Activated CD4-positive, alpha-beta T cell treated with anti-CD3 and anti-CD28 coated beads, Interleukin-2, amount 50 U/mL, for 24 hours (primary cell): ENCODE results near the gene SH3BP5.

ENCODE experiments used
- DNase-seq, 2 donors: peaks; one replicate each; pipeline ENCODE4 v3.0.0-alpha.2; 2020; ENCODE audit warnings: low read depth in 1 of 2, low spot score in 1 of 2

Gene SH3BP5

DNA sequence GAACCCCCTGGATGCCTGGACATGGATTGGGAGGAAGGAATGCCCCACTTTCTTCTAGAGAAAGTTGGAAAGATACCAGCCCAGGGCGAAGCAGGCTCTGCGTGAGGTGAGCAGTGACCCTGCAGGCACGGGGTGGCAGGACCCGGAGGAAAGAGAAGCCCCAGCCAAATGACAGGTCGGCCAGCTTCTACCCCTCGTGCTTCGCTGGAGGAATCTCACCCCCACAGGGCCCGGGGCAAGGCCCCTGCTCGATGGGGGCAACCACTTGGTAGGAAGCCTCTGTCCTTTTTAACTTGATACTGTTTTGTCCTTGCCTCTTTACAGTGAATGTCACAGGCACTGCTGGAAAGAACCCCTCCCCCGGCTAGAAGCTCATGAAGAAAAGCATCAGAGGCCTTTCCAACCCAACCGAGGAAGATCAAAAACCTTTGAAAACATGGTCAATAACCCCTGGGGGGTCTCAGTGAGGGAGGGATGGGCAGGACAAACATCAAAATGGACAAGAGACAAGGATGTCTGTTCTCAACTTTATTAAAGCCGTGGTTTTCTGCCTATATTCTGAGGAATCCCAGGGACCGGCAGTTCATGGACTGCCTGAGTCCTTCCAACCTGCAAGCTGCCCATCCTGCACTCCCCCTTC, 54.4 kb downstream of the SH3BP5 start:
- DNase-seq: no peak

DNA sequence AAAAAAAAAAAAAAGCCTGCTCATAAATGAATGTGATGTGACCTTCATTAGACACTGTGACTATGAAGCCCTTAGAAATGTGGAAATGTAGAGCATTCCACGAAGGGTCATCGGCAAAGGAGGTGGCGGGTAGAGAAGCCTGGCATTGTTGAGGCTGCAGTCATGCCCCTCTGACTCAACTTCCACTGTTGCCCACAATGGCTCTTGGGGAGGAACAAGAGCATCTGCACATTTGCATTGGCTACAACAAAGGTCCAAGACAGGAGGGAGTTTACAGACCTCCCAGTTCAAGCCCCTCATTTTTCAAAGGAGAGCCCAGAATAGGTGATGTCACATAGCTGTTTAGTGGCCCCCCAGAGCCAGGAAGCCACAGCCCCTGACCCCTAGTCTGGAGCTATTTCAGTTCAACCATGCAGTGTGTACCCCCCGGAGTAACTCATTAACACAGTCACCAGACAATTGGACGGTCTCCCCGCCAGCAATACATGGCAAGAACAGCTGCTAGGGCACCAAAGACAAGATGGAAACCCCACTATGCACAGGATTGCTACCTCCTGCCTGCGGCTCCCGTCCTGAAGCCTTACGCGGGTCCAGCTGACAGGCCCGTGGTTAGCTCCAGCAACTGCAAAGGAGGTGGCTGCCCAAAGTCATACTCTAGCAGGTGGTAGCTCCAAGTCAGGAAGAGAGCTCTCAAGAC, 56.2 kb downstream of the SH3BP5 start:
- DNase-seq: no peak

DNA sequence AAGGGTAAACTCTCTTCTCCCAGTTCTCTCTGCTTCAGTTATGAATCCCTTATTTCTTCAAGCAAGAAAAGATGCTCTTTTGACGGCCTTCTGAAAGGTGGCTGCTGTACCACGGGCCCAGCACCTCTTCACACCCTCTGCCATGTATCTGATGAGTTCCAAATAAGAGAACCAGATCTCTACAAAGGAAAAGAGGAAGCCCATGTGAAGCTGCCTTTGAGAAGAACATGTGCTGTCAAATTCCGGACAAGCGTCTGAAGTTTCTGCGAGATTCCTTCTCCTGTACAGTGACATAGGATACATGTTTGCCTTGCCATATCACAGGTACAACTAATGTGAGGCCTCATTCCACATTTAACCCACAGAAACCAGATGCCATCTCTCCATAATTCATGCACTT, 59.2 kb downstream of the SH3BP5 start:
- DNase-seq: no peak

DNA sequence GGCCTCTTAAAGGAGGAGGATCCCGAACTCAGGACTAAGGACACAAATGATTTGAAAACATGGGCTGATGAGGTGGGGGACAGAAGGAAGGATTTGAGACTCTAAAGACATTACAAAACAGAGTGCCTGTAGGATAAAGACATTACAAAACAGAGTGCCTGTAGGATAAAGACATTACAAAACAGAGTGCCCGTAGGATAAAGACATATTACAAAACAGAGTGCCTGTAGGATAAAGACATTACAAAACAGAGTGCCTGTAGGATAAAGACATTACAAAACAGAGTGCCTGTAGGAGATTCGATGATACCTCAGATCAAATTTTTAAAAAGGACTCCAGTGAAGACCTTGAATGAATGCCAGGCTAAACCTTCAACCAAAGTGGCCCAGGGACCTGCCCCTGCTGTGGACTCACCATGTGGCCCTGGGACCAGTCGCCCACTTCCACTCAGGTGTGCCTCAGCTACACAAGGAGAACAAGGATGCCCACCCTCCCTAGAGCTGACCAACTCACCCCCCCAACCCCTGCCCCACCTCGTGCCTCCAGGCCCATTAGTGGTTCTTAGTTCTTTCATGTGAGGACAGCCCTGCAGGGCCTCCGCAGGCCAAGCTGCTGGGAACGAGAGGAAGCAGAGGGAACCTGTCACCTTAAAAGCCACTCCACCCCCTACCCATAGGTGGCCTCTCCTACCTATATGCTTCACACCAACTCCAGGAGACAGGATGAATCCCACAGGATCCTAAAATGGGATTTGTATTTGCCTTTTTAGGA, 59.8 kb downstream of the SH3BP5 start:
- DNase-seq: no peak

DNA sequence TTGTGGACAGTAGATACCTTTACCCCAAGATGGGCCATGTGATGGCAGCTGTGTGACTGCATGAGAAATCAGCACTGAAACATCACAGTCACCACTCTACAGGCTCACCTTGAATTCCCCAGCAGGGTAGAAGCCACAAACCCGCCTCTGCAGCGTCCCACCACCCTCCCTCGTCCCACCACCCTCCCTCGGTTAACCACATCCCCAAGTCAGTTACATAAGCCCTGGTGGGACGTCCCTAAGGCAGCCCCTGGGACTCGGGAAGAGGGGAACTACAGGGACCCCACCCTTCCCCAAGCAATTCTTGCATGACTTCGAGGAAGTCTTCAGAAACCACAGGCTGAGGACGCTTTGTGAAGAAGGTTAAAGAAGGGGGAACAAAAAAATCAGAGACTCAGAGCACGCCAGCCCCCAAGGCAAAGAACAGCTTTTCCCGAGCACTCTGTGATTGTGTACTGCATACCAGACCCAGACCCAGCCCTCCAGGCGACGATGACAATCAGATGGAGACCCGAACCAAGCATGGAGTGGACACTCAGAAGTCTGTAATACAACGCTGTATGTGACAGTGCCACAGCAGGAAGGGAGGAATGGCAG, 60.5 kb downstream of the SH3BP5 start:
- peak; percentile 53 to 70 for DNase-seq

DNA sequence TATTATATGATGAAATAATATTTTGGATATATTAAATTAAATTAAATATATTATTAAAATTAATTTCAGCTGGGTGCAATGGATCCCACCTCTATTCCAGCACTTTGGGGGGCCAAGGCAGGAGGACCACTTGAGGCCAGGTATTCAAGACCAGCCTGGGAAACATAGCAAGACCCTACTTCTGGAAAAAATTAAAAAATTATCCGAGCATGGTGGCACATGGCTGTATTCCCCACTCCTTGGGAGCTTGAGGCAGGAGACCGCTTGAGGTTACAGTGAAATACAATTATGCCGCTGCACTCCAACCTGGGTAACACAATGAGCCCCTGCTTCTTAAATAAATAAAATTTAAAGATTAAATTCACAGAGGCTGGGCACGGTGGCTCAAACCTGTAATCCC, 61.4 kb downstream of the SH3BP5 start:
- DNase-seq: no peak

DNA sequence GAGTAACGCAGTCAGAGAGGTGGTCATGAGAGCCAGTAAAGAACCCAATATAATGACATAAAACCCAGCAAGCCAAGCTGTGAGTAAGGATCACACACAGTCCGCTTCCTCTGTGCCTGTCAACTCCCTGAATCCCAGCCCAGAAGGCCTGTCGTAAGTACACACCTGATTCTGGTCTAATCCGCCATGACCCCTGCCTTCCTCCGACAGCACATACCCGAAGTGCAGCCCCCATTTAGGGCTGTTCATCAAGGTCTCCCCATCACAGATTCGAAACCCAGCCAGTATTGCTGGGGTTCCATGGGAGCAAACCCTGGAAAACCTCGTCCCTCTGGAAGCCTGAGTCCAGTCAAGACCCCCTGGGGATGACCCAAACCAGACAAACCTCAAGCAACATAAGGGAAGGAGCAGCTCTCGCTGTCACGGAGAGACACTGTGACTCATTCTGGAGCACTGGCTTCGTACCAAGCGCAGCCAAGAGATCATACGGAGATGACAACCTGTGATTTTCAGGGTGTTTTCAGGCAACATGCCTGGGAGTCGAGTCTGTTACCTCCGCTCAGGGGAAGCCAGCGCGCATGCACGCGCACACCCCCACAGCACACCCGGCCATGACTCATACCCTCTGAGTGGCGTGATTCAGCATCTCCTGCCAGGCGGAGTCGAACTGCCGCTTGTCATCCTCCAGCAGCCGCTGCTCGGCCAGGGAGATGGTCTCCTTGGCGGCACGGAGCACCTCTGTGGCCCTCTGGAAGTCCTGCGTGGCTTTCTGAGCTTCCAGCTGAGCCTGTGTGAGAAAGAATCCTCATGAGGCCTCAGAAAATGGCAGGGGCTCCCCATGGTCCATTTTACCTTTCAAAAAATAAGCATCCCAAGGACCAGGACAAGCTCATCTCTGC, 63.0 kb downstream of the SH3BP5 start:
- DNase-seq: peak; percentile 66 to 86

DNA sequence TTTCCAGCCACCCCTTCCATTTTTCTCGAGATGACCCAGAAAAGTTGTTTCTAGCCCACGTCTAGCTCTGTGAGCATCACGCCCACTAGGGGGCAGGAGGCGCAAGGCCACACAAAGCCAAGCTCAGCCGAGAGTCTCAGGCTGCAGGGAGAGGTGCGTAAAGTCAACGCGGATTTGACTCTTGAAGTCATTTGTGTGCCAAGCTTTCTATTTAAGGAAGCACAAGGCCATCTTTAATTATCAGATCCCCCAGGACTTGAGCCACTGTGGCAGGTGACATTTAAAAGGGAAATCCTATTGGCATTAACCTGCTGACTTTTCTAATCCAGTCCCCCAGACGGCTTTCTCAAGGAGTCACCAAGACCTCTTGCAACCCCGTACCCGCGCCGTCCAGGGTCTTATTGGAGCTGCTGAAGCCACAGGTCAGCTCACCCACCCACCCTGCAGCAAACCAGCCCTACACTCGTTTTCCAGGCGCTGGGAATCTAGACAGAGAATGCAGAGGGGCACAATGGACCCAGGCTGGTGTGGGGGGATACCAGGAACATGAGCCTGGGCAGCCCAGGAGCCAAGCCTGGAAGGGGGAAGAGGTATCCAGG, 64.3 kb downstream of the SH3BP5 start:
- DNase-seq: peak; percentile 65 to 83

DNA sequence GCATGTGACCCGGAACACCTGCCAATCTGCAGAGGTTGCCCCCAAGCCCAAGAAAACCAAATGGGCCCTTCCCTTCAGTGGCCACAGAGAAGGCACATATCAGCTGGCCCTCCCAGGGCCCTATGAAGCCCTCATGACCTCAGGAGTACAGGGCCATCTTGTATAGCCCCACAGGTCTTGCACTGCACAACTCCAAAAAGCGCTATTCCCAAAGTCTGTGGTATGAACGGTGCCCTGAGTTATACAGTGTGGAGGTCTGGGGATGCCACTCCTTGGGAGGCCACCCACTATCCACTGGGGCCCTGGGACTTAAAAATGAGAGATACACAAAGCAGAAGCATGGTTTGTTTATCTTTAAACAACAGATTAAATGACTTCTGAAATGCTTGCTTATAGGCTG, 64.9 kb downstream of the SH3BP5 start:
- no peak for DNase-seq

DNA sequence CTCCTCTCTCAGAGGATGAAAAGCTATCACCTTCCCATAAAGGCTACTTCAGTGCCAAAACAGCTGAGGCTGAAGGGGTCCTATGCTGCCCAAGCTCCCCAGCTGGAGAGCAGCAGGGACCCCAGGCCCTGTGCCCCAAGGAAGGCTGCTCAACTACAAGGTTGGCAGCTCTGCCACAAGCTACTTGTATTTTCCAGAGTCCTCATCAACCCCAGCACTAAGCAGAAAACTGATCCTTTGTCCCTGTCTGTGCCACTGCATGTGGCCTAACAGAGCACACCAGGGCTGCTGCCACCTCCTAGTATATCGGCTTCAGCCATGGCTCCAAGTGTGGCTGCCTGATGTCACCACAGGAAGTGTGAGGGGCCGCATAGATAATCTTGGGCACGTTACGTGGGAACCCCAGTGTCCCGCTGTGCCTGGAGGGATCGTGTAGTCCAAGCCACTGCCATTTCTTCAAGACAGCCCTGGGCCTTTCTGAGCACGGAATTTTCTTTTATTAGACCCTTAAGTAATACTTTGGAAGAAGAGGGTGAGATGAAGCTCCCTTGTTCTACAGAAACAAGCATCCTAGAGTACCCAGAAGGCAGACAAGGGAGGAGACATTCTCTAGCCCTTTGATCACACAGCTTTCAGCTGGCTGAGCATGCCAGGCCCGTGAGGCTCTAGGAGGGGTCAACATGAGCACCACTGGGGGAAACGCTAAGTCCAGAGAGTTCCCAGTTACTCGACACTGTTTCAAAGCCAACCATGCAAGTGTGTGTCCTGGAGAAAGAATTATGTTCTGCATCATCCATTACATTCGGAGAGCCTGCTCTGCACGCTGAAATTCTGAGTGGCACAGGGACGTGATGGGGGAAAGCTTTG, 65.6 kb downstream of the SH3BP5 start:
- DNase-seq: no peak

DNA sequence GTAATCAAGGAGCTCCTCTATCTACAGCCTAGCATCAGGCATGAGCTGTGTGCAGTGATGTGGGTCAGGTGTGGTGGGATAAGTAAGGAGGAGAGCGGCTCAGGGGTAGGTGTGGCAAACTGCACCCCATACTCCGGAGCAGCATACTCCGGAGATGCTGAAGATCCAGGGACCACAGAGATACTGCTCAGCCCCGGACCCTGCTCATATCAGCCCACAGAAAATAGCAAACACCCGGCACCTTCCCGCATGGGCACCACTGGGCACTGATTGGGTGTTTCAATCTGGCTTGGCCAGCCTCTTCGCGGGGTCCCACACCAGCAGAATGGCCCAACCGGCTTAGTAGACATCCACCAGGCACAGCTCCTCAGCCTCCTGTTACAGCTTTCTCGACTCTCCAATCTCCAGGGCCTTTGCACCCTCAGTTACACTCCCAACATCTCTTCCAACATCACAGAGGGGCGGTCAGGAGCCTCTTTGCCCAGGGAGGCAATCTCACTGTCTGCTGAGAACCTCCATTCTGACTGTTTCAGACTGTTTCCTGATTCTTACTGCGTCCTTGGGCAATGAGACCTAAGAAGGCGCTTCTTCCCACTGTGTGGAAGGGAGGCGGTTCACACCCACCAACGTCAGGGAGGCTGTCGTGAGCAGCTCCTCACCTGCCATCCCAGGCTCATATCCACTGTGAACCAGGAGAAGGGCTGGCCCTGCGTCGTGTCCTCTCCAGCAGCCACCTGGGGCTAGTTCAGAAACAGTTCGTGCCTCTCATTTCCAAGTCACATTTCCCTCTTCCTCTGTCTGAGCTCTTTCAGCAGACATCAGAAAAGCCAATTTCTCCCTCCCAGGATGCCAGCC, 66.5 kb downstream of the SH3BP5 start:
- DNase-seq: no peak

DNA sequence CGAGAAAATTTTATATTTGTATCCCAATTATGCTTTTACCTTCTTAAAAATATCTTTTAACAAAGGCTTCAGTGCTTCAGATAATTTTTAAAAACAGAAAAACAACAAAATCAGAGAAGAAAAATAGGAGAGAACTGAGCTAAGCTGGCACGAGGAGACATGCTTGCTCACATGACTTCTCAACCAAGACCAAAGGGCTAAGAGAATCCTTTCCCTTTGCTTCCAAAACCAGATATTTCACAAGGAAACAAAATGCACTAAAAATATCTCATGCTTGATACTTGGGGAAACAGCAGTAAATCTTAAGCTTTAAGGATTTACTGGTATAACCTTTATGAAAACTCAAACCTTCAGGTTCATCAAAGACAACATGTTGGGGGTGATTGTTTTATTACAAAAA, 67.9 kb downstream of the SH3BP5 start:
- DNase-seq: no peak

DNA sequence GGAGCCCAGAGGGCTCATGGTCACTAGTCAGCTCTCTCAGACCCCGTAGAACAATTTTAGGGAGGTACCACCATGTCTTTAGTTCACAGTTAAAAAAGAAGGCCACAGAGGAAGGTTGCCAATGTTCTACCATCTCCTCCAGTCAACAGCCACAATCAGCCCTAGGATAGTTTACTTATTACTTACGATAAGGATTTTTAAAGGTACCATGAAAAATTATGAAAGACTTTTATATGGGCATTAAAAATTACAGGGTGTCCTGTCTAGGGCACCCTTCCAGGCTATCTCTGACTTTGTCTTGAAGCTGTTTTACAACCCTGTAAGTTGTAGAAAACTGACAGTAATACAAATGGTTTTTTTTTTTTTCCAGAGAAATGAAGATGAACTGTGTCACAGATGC, 68.5 kb downstream of the SH3BP5 start:
- no peak for DNase-seq

DNA sequence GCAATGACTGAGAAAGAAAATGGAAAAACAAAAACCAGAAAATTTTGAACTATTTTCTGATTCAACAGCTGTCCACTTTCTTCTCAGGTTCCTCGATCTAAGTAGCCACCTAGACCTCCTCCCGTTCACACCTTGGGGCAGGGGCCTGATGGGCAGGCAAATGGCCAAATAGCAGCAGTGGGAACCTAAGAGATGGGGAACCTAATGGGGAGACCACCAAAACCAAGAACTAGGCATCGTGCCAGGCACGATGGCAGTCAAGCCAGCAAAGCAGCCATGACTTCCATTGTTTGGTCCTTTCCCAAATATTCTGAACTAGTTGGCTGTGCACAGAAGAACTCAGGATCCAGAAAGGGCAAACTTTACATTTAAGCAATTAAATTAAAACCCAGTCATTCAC, 69.3 kb downstream of the SH3BP5 start:
- DNase-seq: no peak

DNA sequence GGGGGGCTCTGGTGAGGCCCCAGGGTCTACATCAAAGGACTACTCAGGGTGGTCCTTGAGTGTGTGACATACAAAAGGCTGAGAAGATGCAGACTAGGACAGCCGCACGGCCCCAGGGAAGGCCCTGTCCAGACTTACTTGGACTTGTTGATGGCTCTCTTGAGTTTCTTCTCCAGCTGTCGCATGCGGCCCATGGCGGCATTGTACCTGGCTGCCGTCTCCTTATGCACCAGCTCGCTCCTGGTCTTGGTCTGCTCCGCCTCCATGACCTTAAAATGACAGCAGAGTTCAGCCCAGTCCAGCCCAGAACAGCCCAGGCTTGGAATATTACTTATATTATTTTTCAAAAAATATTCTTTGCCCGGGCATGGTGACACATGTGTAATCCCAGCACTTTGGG, 70.4 kb downstream of the SH3BP5 start:
- DNase-seq: no peak

DNA sequence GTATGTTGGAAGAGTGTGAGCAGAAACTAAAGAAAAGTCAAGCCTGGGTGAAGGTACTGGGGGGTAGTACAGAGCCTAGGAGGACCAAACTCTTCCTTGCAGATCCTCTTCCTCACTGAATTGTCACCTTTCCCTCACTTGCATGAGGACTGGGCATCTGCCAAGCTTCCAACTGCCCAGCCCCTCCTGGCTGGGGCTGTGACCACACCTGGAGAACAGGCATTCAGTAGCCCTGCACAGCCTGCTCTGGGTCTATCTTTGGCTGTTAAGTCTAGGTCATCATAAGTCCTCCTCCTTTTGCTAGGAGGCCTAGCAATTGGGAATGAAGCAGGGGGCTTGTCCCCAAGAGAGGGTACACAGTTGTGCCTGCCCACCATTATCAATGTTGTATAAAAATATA, 71.1 kb downstream of the SH3BP5 start:
- DNase-seq: no peak

DNA sequence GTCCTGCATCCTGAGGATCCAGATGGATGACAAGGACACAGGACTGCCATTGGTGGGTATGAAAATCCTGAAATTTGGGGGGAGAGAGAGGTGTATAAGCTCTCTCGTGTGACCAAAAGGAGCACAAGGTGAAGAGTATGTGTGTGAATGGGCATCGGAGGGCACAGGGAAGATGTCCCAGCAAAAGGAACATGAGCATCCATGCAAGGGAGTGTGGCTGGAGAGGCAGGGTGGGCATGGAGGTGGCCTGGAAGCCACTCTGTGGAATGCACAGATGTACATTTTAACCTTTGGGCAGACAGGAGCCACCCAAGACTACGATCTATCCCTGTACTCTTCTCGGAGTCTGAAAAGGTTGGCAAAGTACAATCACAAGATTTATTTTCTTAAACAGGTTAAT, 71.9 kb downstream of the SH3BP5 start:
- no peak for DNase-seq

DNA sequence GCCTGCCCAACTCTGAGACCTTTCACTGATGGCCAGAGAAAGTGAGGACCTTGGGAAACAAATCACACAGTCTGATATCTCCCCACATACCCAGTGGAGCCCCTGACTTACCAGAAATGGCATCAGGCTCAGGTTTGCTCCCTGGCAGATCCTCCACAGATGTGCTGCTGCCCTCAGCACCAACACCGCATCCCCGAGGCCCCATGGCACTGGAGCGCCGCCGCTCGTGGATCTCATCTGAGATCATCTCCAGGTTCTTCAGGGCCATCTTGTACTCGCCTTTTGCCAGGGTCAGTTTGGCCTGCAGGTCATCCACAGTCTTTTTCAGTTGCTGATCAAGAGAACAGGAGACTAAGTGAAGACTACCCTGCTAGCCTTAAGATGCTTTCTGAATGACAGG, 73.7 kb downstream of the SH3BP5 start:
- no peak for DNase-seq

DNA sequence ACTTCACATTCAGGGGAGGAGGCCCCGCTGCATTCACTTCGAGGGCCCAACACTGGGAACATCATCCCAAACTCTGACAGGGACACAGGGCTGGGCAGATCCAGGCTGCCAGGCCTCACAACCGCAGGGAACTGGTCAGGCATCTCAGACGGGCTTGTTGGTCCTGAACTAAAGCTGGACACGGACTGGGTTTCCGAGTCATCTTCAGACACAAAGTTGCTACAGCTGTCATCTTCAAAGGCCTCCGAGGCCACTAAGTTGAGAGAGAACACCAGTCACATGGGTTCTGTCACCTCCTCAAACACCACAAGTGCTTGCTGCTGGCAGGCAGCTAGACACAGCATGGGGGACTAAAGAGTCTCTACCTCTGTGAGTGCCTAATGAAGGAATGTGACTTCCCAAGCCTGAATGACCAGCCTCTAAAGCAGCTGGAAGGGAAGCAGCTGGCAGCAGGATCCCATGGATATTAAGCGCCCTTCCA, 75.5 kb downstream of the SH3BP5 start:
- no peak for DNase-seq
